Loucy (cell line): ENCODE measurements around the gene PHACTR2.

Source experiments
- CTCF ChIP-seq: fragments of 200-600 bp; sonication (generic); conservative IDR thresholded peaks from 2 replicates; pipeline ENCODE4 v1.5.1; 2014; ENCODE audit warnings: mild to moderate bottlenecking, antibody characterized with exemption, low read length
- EZH2phosphoT487 ChIP-seq: fragments of 200-600 bp; IDR thresholded peaks from 2 replicates; pipeline ENCODE4 v1.6.1; 2018; ENCODE audit warnings: antibody characterized with exemption, mild to moderate bottlenecking, moderate library complexity, borderline replicate concordance

GRCh38 chr6:143726015-143726647, 48.4 kb downstream of the PHACTR2 start:
- no peak for TF ChIP-seq CTCF
- no peak for TF ChIP-seq EZH2phosphoT487
